Central memory CD8-positive, alpha-beta T cell (primary cell): ENCODE measurements around the gene MORF4L1.
"Not testable (repeated sequence)": the region's sequence is repeated elsewhere in the genome, so short reads cannot be mapped to it uniquely, and the experiment has no call there.

Experiments used
- ATAC-seq: fragments of 150-1000 bp; cut with Tn5 transposase; replicated peaks from 2 replicates; pipeline ENCODE4 v1.10.0; 2022; ENCODE audit warnings: mild to moderate bottlenecking, moderate FRiP score, moderate number of reproducible peaks; ENCODE audit not compliant: poor library complexity, severe bottlenecking; ENCODE audit errors: extremely low read depth
- DNase-seq, 2 donors: peaks; one replicate each; pipeline ENCODE4 v3.0.0; 2021; ENCODE audit warnings: low spot score in 2 of 2
- H3K27ac Mint-ChIP-seq: one replicate; pipeline ENCODE4 v1.8.0; 2022; ENCODE audit warnings: low read depth, mild to moderate bottlenecking, moderate library complexity, mixed read lengths
- H3K27me3 Mint-ChIP-seq: one replicate; pipeline ENCODE4 v1.8.0; 2022; ENCODE audit warnings: mixed read lengths
- H3K36me3 Mint-ChIP-seq: one replicate; pipeline ENCODE4 v1.8.0; 2022; ENCODE audit warnings: mild to moderate bottlenecking, moderate library complexity, mixed read lengths; ENCODE audit not compliant: insufficient read depth
- H3K4me1 Mint-ChIP-seq: one replicate; pipeline ENCODE4 v1.8.0; 2022; ENCODE audit warnings: mixed read lengths
- H3K4me3 Mint-ChIP-seq: one replicate; pipeline ENCODE4 v1.8.0; 2022; ENCODE audit warnings: mild to moderate bottlenecking, moderate library complexity, mixed read lengths
- H3K9me3 Mint-ChIP-seq: one replicate; pipeline ENCODE4 v1.8.0; 2022; ENCODE audit warnings: mixed read lengths

Gene MORF4L1

GRCh38 chr15:78925956-78926743, 53.5 kb downstream of the MORF4L1 start:
- no peaks in the 10 kb centered on the region for H3K27me3 Mint-ChIP-seq
- DNase-seq (no peak), ATAC-seq (no peak)
- H3K9me3 Mint-ChIP-seq: no peaks in the 10 kb centered on the region
- H3K4me3 Mint-ChIP-seq: no peak overlapping the region
- H3K4me1 Mint-ChIP-seq: no peaks in the 10 kb centered on the region
- H3K36me3 Mint-ChIP-seq: peaks cover 25% of the 10 kb centered on the region
- no peak overlapping the region for H3K27ac Mint-ChIP-seq

GRCh38 chr15:78927077-78927790, 54.5 kb downstream of the MORF4L1 start:
- no peaks in the 10 kb centered on the region for H3K4me1 Mint-ChIP-seq
- H3K27ac Mint-ChIP-seq: peak overlapping the region; percentile 74
- no peaks in the 10 kb centered on the region for H3K27me3 Mint-ChIP-seq
- no peak overlapping the region for H3K4me3 Mint-ChIP-seq
- ATAC-seq (no peak), DNase-seq (no peak)
- no peaks in the 10 kb centered on the region for H3K9me3 Mint-ChIP-seq
- H3K36me3 Mint-ChIP-seq: peaks cover 16% of the 10 kb centered on the region

GRCh38 chr15:78928176-78928575, 55.5 kb downstream of the MORF4L1 start:
- H3K27me3 Mint-ChIP-seq, H3K9me3 Mint-ChIP-seq, H3K4me3 Mint-ChIP-seq, H3K4me1 Mint-ChIP-seq, ATAC-seq, DNase-seq: not testable (repeated sequence)
- H3K36me3 Mint-ChIP-seq: peaks cover 11% of the 10 kb centered on the region
- peak overlapping the region; percentile 74 for H3K27ac Mint-ChIP-seq

- H3K4me3 Mint-ChIP-seq: no peak overlapping the region
- no peak overlapping the region for H3K27ac Mint-ChIP-seq
- peaks cover 11% of the 10 kb centered on the region for H3K36me3 Mint-ChIP-seq
- DNase-seq (no peak), ATAC-seq (no peak)
- no peaks in the 10 kb centered on the region for H3K27me3 Mint-ChIP-seq
- H3K4me1 Mint-ChIP-seq: no peaks in the 10 kb centered on the region
- H3K9me3 Mint-ChIP-seq: no peaks in the 10 kb centered on the region
Observed at GRCh38 chr15:78928616-78929093, 56.0 kb downstream of the MORF4L1 start.

GRCh38 chr15:78929536-78930264, 57.0 kb downstream of the MORF4L1 start:
- Mint-ChIP-seq H3K36me3 (peaks cover 9% of the 10 kb centered on the region), H3K4me3 (no peak overlapping the region), H3K27me3 (no peaks in the 10 kb centered on the region), H3K27ac (no peak overlapping the region), H3K9me3 (no peaks in the 10 kb centered on the region), H3K4me1 (no peaks in the 10 kb centered on the region)
- no peak for ATAC-seq
- DNase-seq: no peak

GRCh38 chr15:78930577-78931388, 58.1 kb downstream of the MORF4L1 start:
- Mint-ChIP-seq H3K36me3 (peaks cover 10% of the 10 kb centered on the region), H3K27me3 (no peaks in the 10 kb centered on the region), H3K9me3 (no peaks in the 10 kb centered on the region), H3K4me3 (no peak overlapping the region), H3K27ac (no peak overlapping the region), H3K4me1 (no peaks in the 10 kb centered on the region)
- no peak for ATAC-seq
- DNase-seq: no peak

GRCh38 chr15:78931439-78932257, 59.0 kb downstream of the MORF4L1 start:
- Mint-ChIP-seq H3K4me3 (no peak overlapping the region), H3K4me1 (no peaks in the 10 kb centered on the region), H3K9me3 (no peaks in the 10 kb centered on the region), H3K27me3 (no peaks in the 10 kb centered on the region), H3K36me3 (peaks cover 9% of the 10 kb centered on the region), H3K27ac (no peak overlapping the region)
- DNase-seq: no peak
- ATAC-seq: no peak

- DNase-seq (no peak), ATAC-seq (no peak)
- H3K4me3 Mint-ChIP-seq: no peak overlapping the region
- no peaks in the 10 kb centered on the region for H3K9me3 Mint-ChIP-seq
- H3K4me1 Mint-ChIP-seq: no peaks in the 10 kb centered on the region
- no peaks in the 10 kb centered on the region for H3K27me3 Mint-ChIP-seq
- H3K36me3 Mint-ChIP-seq: peaks cover 8% of the 10 kb centered on the region
- no peak overlapping the region for H3K27ac Mint-ChIP-seq
Observed at GRCh38 chr15:78932258-78932808, 59.6 kb downstream of the MORF4L1 start.

GRCh38 chr15:78933187-78933822, 60.6 kb downstream of the MORF4L1 start:
- Mint-ChIP-seq H3K9me3 (no peaks in the 10 kb centered on the region), H3K4me1 (no peaks in the 10 kb centered on the region), H3K27me3 (no peaks in the 10 kb centered on the region), H3K36me3 (peaks cover 8% of the 10 kb centered on the region), H3K27ac (no peak overlapping the region), H3K4me3 (no peak overlapping the region)
- DNase-seq: no peak
- no peak for ATAC-seq

GRCh38 chr15:78933823-78934654, 61.3 kb downstream of the MORF4L1 start:
- ATAC-seq (no peak), DNase-seq (no peak)
- Mint-ChIP-seq H3K9me3 (no peaks in the 10 kb centered on the region), H3K4me3 (no peak overlapping the region), H3K27me3 (no peaks in the 10 kb centered on the region), H3K36me3 (peaks cover 8% of the 10 kb centered on the region), H3K27ac (peak overlapping the region; percentile 24), H3K4me1 (peaks cover under 1% of the 10 kb centered on the region)
